ENCODE measurements around the gene TRPV6. TPM values are rescaled to one million over a fixed set of nuclear protein-coding genes. Genes with fewer than 3 reads are reported as not detected.

The TRPV6 gene
- total RNA-seq, 3 donors from 2014 or later (not counting 1 experiment from before 2014, with no cell fraction given) = not detected

- Mint-ChIP-seq H3K36me3 (no peaks in the 10 kb centered on the region), H3K9me3 (no peaks in the 10 kb centered on the region), H3K4me1 (no peaks in the 10 kb centered on the region), H3K4me3 (no peak overlapping the region), H3K27me3 (ENCODE audit: low read depth in 2 of 2) (peaks cover 31 to 55% of the 10 kb centered on the region in 2 donors), H3K27ac (no peak overlapping the region)
- WGBS (ENCODE audit: insufficient coverage) = no CpG with 5 or more reads among the region's 1 CpG
- Histone ChIP-seq H3K27me3 (ENCODE audit: control insufficient read depth, insufficient read depth, low read length) (peaks cover 5% of the 10 kb centered on the region), H3K27ac (ENCODE audit: low read length) (no peak overlapping the region), H3K36me3 (ENCODE audit: control insufficient read depth, insufficient read depth, low read length) (no peaks in the 10 kb centered on the region), H3K4me3 (ENCODE audit: low read length) (no peak overlapping the region), H3K4me1 (ENCODE audit: control insufficient read depth, insufficient read depth, low read length) (no peaks in the 10 kb centered on the region), H3K9me3 (ENCODE audit: control insufficient read depth, insufficient read depth, low read length) (no peaks in the 10 kb centered on the region)
- DNase-seq = no peak
- ATAC-seq = no peak
- no peak for TF ChIP-seq CTCF (IDR thresholded peaks at IDR 0.05)
- intact Hi-C loops (cut with micrococcal nuclease) = no loop called here
These were observed 62.8 kb downstream of the TRPV6 start for GRCh38 chr7:142822714-142823113.

Other genes with a start within 250 kb of the TRPV6 start
- gene PRSS1, start 136.3 kb downstream of the TRPV6 start, total RNA-seq = not detected
- gene PRSS2, start 114.8 kb downstream of the TRPV6 start, total RNA-seq = not detected
- 1 to 10 TPM; 2.3 to 6.8 (median 6.5) TPM for gene EPHB6, start 30.7 kb downstream of the TRPV6 start, total RNA-seq
- not detected for gene TRPV5, start 48.0 kb upstream of the TRPV6 start, total RNA-seq
- not detected for gene LLCFC1, start 53.7 kb upstream of the TRPV6 start, total RNA-seq
- gene KEL, start 76.6 kb upstream of the TRPV6 start, total RNA-seq = under 1 TPM in 2 of 3 donors, not detected in 1; 0.09 to 0.61 TPM
- gene OR9A2, start 141.4 kb upstream of the TRPV6 start, total RNA-seq = not detected
- gene OR6V1, start 166.6 kb upstream of the TRPV6 start, total RNA-seq = not detected
- gene PIP, start 246.3 kb upstream of the TRPV6 start, total RNA-seq = not detected

Data from natural killer cell (primary cell).